Psoas muscle (tissue), 8 donors: ENCODE results near the gene PRICKLE4. TPM values are rescaled to one million over a fixed set of nuclear protein-coding genes. Genes with fewer than 3 reads are reported as not detected.

Experiments
- ATAC-seq, 4 donors: fragments of 200-7000 bp; cut with Tn5 transposase; one replicate each; pipeline ENCODE4 v1.9.1; 2020; ENCODE audit warnings: moderate library complexity in 3 of 4, mild to moderate bottlenecking in 2 of 4
- DNase-seq, 2 donors: peaks; one replicate each; pipeline ENCODE4 v3.0.0-alpha.2; 2020
- H3K27ac ChIP-seq: fragments of 200-600 bp; one replicate; pipeline ENCODE4 v1.8.0; 2022
- H3K27me3 ChIP-seq, 3 donors: fragments of 200-600 bp in 1 of 3; one replicate each; pipeline versions ENCODE4 v1.6.1 to v1.8.0; 2013 to 2022; ENCODE audit warnings: low read length in 2 of 3, mild to moderate bottlenecking in 2 of 3, moderate library complexity in 1 of 3; ENCODE audit not compliant: insufficient read depth in 3 of 3
- H3K36me3 ChIP-seq, 2 donors: fragments of 200-600 bp in 1 of 2; one replicate each; pipeline versions ENCODE4 v1.6.1 to v1.8.0; 2013 to 2022; ENCODE audit warnings: low read depth in 1 of 2, mild to moderate bottlenecking in 1 of 2, moderate library complexity in 1 of 2; ENCODE audit not compliant: insufficient read depth in 1 of 2
- H3K4me1 ChIP-seq: fragments of 200-600 bp; one replicate; pipeline ENCODE4 v1.8.0; 2022
- H3K4me3 ChIP-seq: fragments of 200-600 bp; one replicate; pipeline ENCODE4 v1.8.0; 2022; ENCODE audit warnings: mild to moderate bottlenecking
- H3K9me3 ChIP-seq: fragments of 200-600 bp; one replicate; pipeline ENCODE4 v1.8.0; 2022
- CTCF ChIP-seq: fragments of 200-600 bp; IDR thresholded peaks from one replicate; pipeline ENCODE4 v1.8.0; 2022; ENCODE audit warnings: antibody characterized with exemption
- WGBS, 3 donors: extraction: QIAGEN DNeasy Blood & Tissue Kit; methylation state at CpG; one replicate each; pipeline versions ENCODE4 v1.1.6 to v1.1.7; 2013; 5-methylcytosine and 5-hydroxymethylcytosine counted together
- intact Hi-C, 2 donors: fragments of 100-400 bp; cut with DNase I; formaldehyde crosslinking; loops; one replicate each; pipeline versions ENCODE4 v1.11.0 to v1.14.2; 2022
- polyA plus RNA-seq, 3 donors: library from polyadenylated mRNA; stranded (reverse); fragments of 200-250 nt; gene quantifications; one replicate each; pipeline ENCODE4 v1.2.3, GENCODE V29; 2013
- total RNA-seq, 4 donors: library from RNA; stranded (reverse); fragmentation: NEBNext Ultra II Directional in 2 of 4; extraction: Animal tissue kit (Norgen Biotek cat#: 25700) in 2 of 4; gene quantifications; one replicate each; pipeline versions ENCODE4 v1.2.1 to v1.2.4, GENCODE V29; 2021 to 2023
- donor health status: healthy with polysubstance abuse.
- donor health status: DM: no; HTN: no; CAD: no; lungs with moderate emphysema.
- donor health status: Bipolar disorder and iron deficiency.
- donor health status: healthy.
- donor health status: DM: yes; HTN: yes; CAD: no.
- donor health status: DM: no; HTN: no; CAD: no.
- donor health status: DM: no; HTN: no; CAD: no.
- donor health status: DM: yes; HTN: yes; CAD: no.

Gene PRICKLE4
- total and polyA plus RNA-seq, 7 donors: 0.46 to 0.92 (median 0.70) TPM; not detected in 2

GRCh38 chr6:41826343-41827022, 45.9 kb downstream of the PRICKLE4 start:
- 93 to 96% (median 96%) methylated on average over 2 of the region's 2 CpGs for WGBS, 3 donors
- H3K9me3 ChIP-seq: no peaks in the 10 kb centered on the region
- no peak for TF ChIP-seq CTCF
- H3K36me3 ChIP-seq: peaks cover 0 to 2% of the 10 kb centered on the region in 2 donors
- intact Hi-C loops: no loop called here
- no peak overlapping the region for H3K27ac ChIP-seq
- no peak for DNase-seq
- H3K4me3 ChIP-seq: no peak overlapping the region
- H3K4me1 ChIP-seq: no peaks in the 10 kb centered on the region
- no peak for ATAC-seq
- no peaks in the 10 kb centered on the region for H3K27me3 ChIP-seq

GRCh38 chr6:41832263-41832662, 51.7 kb downstream of the PRICKLE4 start:
- peaks cover 8% of the 10 kb centered on the region for H3K4me1 ChIP-seq
- no peaks in the 10 kb centered on the region for H3K36me3 ChIP-seq
- TF ChIP-seq CTCF: no peak
- H3K9me3 ChIP-seq: no peaks in the 10 kb centered on the region
- ATAC-seq: no peak
- 81 to 91% (median 89%) methylated on average over 3 of the region's 3 CpGs for WGBS, 3 donors
- no peak overlapping the region for H3K4me3 ChIP-seq
- intact Hi-C loops: no loop called here
- no peaks in the 10 kb centered on the region for H3K27me3 ChIP-seq
- no peak for DNase-seq
- H3K27ac ChIP-seq: no peak overlapping the region

- Histone ChIP-seq H3K9me3 (no peaks in the 10 kb centered on the region), H3K4me3 (no peak overlapping the region), H3K4me1 (peaks cover 8% of the 10 kb centered on the region), H3K27me3 (no peaks in the 10 kb centered on the region), H3K36me3 (no peaks in the 10 kb centered on the region), H3K27ac (no peak overlapping the region)
- no peak for DNase-seq
- no peak for ATAC-seq
- intact Hi-C loops: no loop called here
- WGBS, 3 donors: 85 to 92% (median 85%) methylated on average over 5 of the region's 5 CpGs
- no peak for TF ChIP-seq CTCF
Observed at GRCh38 chr6:41836022-41836659, 55.6 kb downstream of the PRICKLE4 start.

- no peak overlapping the region for H3K27ac ChIP-seq
- no peak for TF ChIP-seq CTCF
- ATAC-seq (no peak), DNase-seq (no peak)
- no peaks in the 10 kb centered on the region for H3K36me3 ChIP-seq
- 84 to 96% (median 93%) methylated on average over 2 of the region's 2 CpGs for WGBS, 3 donors
- H3K9me3 ChIP-seq: no peaks in the 10 kb centered on the region
- intact Hi-C loops: no loop called here
- peaks cover 8% of the 10 kb centered on the region for H3K4me1 ChIP-seq
- H3K4me3 ChIP-seq: no peak overlapping the region
- H3K27me3 ChIP-seq: no peaks in the 10 kb centered on the region
Observed at GRCh38 chr6:41836660-41837052, 56.1 kb downstream of the PRICKLE4 start.

Other genes starting within 250 kb of the PRICKLE4 start
- gene FOXP4, start 234.4 kb upstream of the PRICKLE4 start, total RNA-seq: 10 to 100 TPM in 2 of 4 donors, 1 to 10 TPM in 2; 6.4 to 12.2 (median 9.9) TPM
- gene FOXP4, start 234.4 kb upstream of the PRICKLE4 start, polyA plus RNA-seq: 1 to 10 TPM; 4.6 to 7.5 (median 5.9) TPM
- gene MDFI, start 142.3 kb upstream of the PRICKLE4 start, total RNA-seq: 1 to 10 TPM in 2 of 4 donors, under 1 TPM in 2; 0.53 to 3.0 (median 1.1) TPM
- gene MDFI, start 142.3 kb upstream of the PRICKLE4 start, polyA plus RNA-seq: 1 to 10 TPM in 1 of 3 donors, under 1 TPM in 2; 0.53 to 1.1 (median 0.89) TPM
- gene TFEB, start 45.2 kb upstream of the PRICKLE4 start, total RNA-seq: 10 to 100 TPM; 35.4 to 64.3 (median 39.8) TPM
- 10 to 100 TPM; 16.1 to 65.2 (median 51.6) TPM for gene TFEB, start 45.2 kb upstream of the PRICKLE4 start, polyA plus RNA-seq
- gene PGC, start 33.4 kb upstream of the PRICKLE4 start, total RNA-seq: not detected
- gene PGC, start 33.4 kb upstream of the PRICKLE4 start, polyA plus RNA-seq: 1 to 10 TPM in 1 of 3 donors, under 1 TPM in 1, not detected in 1; 0.48 to 1.0 TPM
- gene FRS3, start 882 bp upstream of the PRICKLE4 start, total RNA-seq: 1 to 10 TPM; 4.0 to 6.5 (median 5.4) TPM
- 1 to 10 TPM; 4.0 to 6.8 (median 4.5) TPM for gene FRS3, start 882 bp upstream of the PRICKLE4 start, polyA plus RNA-seq
- 100 to 1,000 TPM; 156 to 181 (median 168) TPM for gene TOMM6, start 6.9 kb downstream of the PRICKLE4 start, total RNA-seq
- gene TOMM6, start 6.9 kb downstream of the PRICKLE4 start, polyA plus RNA-seq: 100 to 1,000 TPM; 240 to 403 (median 305) TPM
- 1 to 10 TPM in 3 of 4 donors, under 1 TPM in 1; 0.75 to 1.6 (median 1.3) TPM for gene USP49, start 114.6 kb downstream of the PRICKLE4 start, total RNA-seq
- under 1 TPM; 0.38 to 0.84 (median 0.66) TPM for gene USP49, start 114.6 kb downstream of the PRICKLE4 start, polyA plus RNA-seq
- gene MED20, start 140.4 kb downstream of the PRICKLE4 start, total RNA-seq: 10 to 100 TPM; 12.9 to 19.6 (median 15.0) TPM
- gene MED20, start 140.4 kb downstream of the PRICKLE4 start, polyA plus RNA-seq: 10 to 100 TPM in 2 of 3 donors, 1 to 10 TPM in 1; 9.2 to 28.1 (median 18.5) TPM
- gene BYSL, start 140.7 kb downstream of the PRICKLE4 start, total RNA-seq: 10 to 100 TPM; 20.3 to 47.5 (median 35.2) TPM
- gene BYSL, start 140.7 kb downstream of the PRICKLE4 start, polyA plus RNA-seq: 10 to 100 TPM; 29.0 to 55.5 (median 30.1) TPM
- 10 to 100 TPM in 3 of 4 donors, 1 to 10 TPM in 1; 9.2 to 19.9 (median 16.7) TPM for gene CCND3, start 161.0 kb downstream of the PRICKLE4 start, total RNA-seq
- gene CCND3, start 161.0 kb downstream of the PRICKLE4 start, polyA plus RNA-seq: 10 to 100 TPM; 20.3 to 29.1 (median 20.5) TPM